Measurements from ENCODE around the gene PARD3B. TPM values are rescaled to one million over a fixed set of nuclear protein-coding genes. Genes with fewer than 3 reads are reported as not detected.

The PARD3B gene
- total and polyA plus RNA-seq, 10 of the 15 experiments (the other 5 are each of a cell fraction or from before 2014, with no cell fraction given): 0.01 to 0.54 (median 0.07) TPM; not detected in 7

DNA sequence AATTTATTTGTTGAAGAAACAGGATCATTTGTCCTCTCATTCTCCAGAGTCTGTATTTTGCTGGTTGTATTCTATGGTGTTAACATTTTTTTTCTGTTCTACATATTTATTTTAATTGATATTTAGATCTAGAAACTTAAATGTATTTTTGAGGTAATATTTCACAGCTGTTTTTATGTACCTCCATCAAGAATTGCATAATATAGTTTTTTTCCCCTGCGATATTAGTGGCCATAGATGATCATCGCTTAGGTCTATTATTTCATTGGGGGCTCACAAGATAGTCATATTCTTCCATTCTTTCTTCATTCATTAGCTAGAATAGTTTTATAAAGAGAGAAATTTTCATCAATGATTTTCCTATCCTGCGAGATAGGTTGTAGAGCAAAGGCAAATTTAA, 89.3 kb downstream of the PARD3B start:
- RAD21 ChIA-PET (ENCODE audit: unreplicated experiment): no interaction called here
- intact Hi-C loops (cut with micrococcal nuclease; ENCODE audit: unreplicated experiment): no loop called here
- FAIRE-seq: no peak

More for the DNA sequence above, 89.3 kb downstream of the PARD3B start:
- no peak overlapping the region for H3K4me2 ChIP-seq (ENCODE audit: control insufficient read depth, insufficient read depth)
- TF ChIP-seq NFIC (IDR thresholded peaks at IDR 0.05; ENCODE audit: low read depth, low read length) (no peak), HDAC6 (IDR thresholded peaks at IDR 0.05; ENCODE audit: unreplicated experiment) (no peak), EED (IDR thresholded peaks at IDR 0.05; ENCODE audit: low read depth) (no peak), SP1 (IDR thresholded peaks at IDR 0.05; ENCODE audit: low read depth, low read length) (no peak), MTA3 (IDR thresholded peaks at IDR 0.05; ENCODE audit: borderline replicate concordance, low read length) (no peak), ZNF274 (IDR thresholded peaks at IDR 0.05; ENCODE audit: insufficient read depth, insufficient read length) (no peak), YBX1 (IDR thresholded peaks at IDR 0.05) (no peak), NR2F1 (conservative IDR thresholded peaks at IDR 0.05) (no peak), NBN (IDR thresholded peaks at IDR 0.05) (no peak)
- TF ChIP-seq, protein P1, sequence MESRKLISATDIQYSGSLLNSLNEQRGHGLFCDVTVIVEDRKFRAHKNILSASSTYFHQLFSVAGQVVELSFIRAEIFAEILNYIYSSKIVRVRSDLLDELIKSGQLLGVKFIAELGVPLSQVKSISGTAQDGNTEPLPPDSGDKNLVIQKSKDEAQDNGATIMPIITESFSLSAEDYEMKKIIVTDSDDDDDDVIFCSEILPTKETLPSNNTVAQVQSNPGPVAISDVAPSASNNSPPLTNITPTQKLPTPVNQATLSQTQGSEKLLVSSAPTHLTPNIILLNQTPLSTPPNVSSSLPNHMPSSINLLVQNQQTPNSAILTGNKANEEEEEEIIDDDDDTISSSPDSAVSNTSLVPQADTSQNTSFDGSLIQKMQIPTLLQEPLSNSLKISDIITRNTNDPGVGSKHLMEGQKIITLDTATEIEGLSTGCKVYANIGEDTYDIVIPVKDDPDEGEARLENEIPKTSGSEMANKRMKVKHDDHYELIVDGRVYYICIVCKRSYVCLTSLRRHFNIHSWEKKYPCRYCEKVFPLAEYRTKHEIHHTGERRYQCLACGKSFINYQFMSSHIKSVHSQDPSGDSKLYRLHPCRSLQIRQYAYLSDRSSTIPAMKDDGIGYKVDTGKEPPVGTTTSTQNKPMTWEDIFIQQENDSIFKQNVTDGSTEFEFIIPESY (IDR thresholded peaks at IDR 0.05): no peak
- TF ChIP-seq, protein P2, sequence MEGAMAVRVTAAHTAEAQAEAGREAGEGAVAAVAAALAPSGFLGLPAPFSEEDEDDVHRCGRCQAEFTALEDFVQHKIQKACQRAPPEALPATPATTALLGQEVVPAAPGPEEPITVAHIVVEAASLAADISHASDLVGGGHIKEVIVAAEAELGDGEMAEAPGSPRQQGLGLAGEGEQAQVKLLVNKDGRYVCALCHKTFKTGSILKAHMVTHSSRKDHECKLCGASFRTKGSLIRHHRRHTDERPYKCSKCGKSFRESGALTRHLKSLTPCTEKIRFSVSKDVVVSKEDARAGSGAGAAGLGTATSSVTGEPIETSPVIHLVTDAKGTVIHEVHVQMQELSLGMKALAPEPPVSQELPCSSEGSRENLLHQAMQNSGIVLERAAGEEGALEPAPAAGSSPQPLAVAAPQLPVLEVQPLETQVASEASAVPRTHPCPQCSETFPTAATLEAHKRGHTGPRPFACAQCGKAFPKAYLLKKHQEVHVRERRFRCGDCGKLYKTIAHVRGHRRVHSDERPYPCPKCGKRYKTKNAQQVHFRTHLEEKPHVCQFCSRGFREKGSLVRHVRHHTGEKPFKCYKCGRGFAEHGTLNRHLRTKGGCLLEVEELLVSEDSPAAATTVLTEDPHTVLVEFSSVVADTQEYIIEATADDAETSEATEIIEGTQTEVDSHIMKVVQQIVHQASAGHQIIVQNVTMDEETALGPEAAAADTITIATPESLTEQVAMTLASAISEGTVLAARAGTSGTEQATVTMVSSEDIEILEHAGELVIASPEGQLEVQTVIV (IDR thresholded peaks at IDR 0.05; ENCODE audit: borderline replicate concordance, partially characterized antibody): no peak
- TF ChIP-seq, protein P3, sequence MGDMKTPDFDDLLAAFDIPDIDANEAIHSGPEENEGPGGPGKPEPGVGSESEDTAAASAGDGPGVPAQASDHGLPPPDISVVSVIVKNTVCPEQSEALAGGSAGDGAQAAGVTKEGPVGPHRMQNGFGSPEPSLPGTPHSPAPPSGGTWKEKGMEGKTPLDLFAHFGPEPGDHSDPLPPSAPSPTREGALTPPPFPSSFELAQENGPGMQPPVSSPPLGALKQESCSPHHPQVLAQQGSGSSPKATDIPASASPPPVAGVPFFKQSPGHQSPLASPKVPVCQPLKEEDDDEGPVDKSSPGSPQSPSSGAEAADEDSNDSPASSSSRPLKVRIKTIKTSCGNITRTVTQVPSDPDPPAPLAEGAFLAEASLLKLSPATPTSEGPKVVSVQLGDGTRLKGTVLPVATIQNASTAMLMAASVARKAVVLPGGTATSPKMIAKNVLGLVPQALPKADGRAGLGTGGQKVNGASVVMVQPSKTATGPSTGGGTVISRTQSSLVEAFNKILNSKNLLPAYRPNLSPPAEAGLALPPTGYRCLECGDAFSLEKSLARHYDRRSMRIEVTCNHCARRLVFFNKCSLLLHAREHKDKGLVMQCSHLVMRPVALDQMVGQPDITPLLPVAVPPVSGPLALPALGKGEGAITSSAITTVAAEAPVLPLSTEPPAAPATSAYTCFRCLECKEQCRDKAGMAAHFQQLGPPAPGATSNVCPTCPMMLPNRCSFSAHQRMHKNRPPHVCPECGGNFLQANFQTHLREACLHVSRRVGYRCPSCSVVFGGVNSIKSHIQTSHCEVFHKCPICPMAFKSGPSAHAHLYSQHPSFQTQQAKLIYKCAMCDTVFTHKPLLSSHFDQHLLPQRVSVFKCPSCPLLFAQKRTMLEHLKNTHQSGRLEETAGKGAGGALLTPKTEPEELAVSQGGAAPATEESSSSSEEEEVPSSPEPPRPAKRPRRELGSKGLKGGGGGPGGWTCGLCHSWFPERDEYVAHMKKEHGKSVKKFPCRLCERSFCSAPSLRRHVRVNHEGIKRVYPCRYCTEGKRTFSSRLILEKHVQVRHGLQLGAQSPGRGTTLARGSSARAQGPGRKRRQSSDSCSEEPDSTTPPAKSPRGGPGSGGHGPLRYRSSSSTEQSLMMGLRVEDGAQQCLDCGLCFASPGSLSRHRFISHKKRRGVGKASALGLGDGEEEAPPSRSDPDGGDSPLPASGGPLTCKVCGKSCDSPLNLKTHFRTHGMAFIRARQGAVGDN (IDR thresholded peaks at IDR 0.05): no peak
- in situ Hi-C loops (cut with MboI): no loop called here
- no peak overlapping the region for H3K27ac ChIP-seq (ENCODE audit: control insufficient read depth, insufficient read depth)
- no peaks in the 10 kb centered on the region for H3K36me3 ChIP-seq (ENCODE audit: control insufficient read depth in 2 of 2, insufficient read depth in 2 of 2, low read length in 1 of 2)
- no peak overlapping the region for H3K9ac ChIP-seq (ENCODE audit: control insufficient read depth, insufficient read depth, low read length)
- BruUV-seq (replicated peaks): no TSS peak
- SMC1A ChIA-PET (ENCODE audit: uncharacterized antibody, unreplicated experiment): interaction anchor here (0.7 to 1.8 kb wide), 2 partner anchors 9 to 40 kb away, joined by 3 read pairs; no protein-coding TSS in a partner anchor
- CTCF ChIA-PET: interaction anchor here (1.0 to 1.7 kb wide), 3 partner anchors 9 to 36 kb away, joined by 3 to 4 read pairs (median 3); no protein-coding TSS in a partner anchor
- H3K9me3 ChIP-seq (replicated peaks; ENCODE audit: control insufficient read depth, insufficient read depth, low read length): no peaks in the 10 kb centered on the region
- 75% methylated on average over 3 of the region's 3 CpGs for WGBS (ENCODE audit: insufficient coverage, insufficient replicate concordance, low lambda C conversion rate, missing lambda C conversion rate)
- H4K20me1 ChIP-seq (ENCODE audit: control insufficient read depth, insufficient read depth): no peaks in the 10 kb centered on the region
- H3K4me3 ChIP-seq: no peak overlapping the region
- POLR2A ChIA-PET: no interaction called here
- DNase-seq (ENCODE audit: low read depth, low spot score): no peak
- ATAC-seq: no peak
- H2AFZ ChIP-seq (ENCODE audit: control insufficient read depth, low read depth, low read length): no peak overlapping the region
- H3K79me2 ChIP-seq (ENCODE audit: control insufficient read depth, insufficient read depth, low read length): no peaks in the 10 kb centered on the region
- no peaks in the 10 kb centered on the region for H3K4me1 ChIP-seq (ENCODE audit: control insufficient read depth, insufficient read depth, low read length)
- H3K27me3 ChIP-seq (replicated peaks in 1 of 2; ENCODE audit: control insufficient read depth in 2 of 2, insufficient read depth in 2 of 2, low read length in 1 of 2): no peaks in the 10 kb centered on the region
